Colon (tissue), 2 donors: ENCODE results near the gene ANO8.
"Not testable (repeated sequence)": the region's sequence is repeated elsewhere in the genome, so short reads cannot be mapped to it uniquely, and the experiment has no call there.

ENCODE experiments used
- FAIRE-seq: peaks from 2 replicates; lab custom pipeline; 2012; peaks lifted over from hg19 to GRCh38; lab: Jason Lieb, UNC
- donor health status: control.
- donor health status: control.

The ANO8 gene

DNA sequence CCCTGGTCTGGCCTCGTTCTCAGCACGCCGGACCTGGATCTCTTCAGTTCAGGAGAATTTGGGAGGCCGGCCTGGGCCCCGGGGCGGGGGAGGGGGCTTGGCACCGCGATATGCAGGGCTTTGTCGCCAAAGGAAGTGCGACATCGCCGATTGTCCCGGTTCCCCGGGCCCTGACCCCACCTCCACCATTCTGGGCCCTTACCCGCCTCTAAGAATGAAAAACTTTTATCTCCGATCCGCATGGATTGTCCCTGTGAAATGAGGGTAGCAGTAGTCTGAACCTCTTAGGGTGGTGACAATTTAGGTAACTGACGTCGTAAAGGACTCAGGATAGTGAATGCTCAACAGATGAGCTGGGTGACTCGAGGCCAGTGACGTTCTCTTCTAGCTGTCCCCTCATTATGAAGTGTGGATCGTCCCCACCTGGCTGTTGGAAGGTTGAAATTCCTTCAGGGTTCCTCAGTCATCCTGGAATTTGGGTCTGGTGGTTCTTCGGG is 24.6 kb downstream of the ANO8 start:
- FAIRE-seq, result no peak

DNA sequence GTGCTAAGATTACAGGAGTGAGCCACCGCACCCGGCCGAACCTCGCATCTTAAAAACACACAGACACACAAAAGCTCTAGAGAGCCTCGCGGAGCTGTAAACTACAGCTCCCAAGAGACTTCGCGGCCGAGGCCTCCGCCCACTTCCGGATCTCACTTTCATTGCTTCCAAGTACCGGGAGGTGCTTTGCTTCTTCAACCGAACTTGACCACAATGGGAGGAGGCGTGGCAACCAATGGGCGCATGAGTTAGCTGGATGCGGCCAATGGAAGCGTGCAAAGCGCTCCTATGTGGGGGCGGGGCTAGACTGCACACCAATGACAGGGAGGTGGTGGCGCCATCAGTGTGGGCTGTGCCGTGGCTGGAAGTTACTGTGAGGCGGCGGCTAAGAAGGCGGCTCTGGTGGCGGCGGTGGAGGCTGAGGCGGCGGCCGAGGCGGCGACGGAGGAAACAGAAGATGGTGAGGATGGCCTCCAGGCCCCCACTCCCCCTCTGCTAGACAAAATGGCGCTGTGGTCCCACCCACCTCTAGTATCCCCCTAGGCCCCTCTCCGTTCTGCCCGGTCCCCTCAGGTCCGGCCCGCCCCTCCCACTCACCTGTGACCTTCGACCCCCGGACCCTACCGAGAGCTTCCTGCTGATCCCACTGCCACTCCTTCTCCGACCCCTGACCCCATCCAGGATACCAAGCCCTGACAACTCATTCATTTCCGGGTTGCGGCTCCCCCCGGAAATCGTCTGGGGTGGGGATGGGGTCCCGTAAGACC is 25.3 kb downstream of the ANO8 start, which contains the start of gene DDA1:
Gene DDA1, plus strand, starts transcription at position 366 of the 767 bp plus-strand sequence. Its CDS starts 92 bp downstream, at position 458.
- peak; percentile 98 for FAIRE-seq

DNA sequence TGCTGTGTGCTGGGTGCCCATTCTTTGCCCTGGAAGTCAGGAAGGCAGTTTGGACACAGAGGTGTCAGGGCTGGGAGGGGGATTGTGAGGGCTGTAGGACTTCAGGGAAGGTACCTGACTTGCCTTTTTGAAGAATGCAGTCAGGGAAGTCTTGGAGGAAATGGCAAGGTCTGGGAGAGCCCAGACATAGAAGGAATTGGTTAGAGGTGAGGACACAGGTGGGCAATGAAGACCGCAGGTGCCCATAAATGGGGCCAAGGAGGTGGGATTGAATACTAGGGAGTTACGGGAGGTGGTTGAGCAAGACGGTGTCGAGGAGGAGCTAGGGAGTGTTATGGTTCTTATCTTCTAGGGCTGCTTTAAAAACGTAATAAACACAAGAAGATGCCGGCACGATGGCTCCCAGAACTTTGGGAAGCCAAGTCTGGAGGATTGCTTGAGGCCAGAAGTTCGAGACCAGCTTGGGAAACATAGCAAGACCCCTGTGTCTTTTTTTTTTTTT is 26.7 kb downstream of the ANO8 start:
- FAIRE-seq, result no peak

DNA sequence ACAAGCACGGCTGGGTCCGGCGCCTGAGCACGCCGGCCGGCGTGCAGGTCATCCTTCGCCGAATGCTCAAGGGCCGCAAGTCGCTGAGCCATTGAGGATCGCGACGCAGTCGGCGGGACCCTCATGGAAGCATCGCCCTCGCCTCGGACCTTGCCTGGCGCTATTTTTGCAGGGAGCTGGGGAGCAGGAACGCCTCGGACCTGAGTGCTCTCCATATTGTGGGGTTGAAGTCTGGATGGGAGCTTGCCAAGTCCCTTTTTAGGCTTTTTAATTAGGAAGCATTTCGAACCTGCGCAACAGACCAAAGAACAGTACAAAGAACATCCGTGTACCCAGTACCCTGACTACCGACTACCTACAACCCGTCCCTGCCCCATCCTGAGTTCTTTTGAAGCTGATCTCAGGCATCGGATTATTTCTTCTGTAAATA is 28.4 kb downstream of the ANO8 start:
- no peak for FAIRE-seq

DNA sequence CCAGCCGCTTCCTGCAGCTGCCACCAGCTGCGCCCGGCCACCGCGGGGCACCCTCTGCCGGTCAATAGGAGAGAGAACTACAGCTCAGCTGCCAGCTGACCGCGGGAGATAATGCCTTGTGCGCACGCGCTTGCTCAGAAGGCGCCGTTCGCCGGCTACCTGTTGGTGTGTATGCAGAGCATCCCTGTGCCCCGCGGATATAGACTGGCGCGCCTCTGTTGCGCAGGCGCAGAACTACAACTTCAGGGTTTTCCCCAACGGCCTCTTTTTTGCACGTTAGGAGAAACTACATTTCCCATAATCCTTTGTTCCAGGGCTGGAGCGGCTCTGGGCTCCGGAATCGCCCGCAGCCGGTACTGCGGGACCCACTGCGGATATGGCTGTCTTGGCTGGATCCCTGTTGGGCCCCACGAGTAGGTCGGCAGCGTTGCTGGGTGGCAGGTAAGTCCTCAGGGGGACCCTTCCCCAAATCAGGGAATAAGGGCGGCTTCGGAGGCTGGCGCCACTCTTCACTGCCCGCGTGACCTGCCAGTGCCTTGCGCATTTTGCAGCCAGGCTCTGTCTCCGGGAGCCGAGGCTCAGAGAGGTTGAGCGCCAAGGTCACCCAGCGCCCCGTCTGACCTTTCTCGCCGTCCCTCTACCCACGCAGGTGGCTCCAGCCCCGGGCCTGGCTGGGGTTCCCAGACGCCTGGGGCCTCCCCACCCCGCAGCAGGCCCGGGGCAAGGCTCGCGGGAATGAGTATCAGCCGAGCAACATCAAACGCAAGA is 29.0 kb downstream of the ANO8 start, which contains the start of gene MRPL34:
Gene MRPL34, plus strand, starts transcription at position 356 of the 768 bp plus-strand sequence. Its CDS starts 21 bp downstream, at position 377.
- FAIRE-seq, result peak; percentile 33

DNA sequence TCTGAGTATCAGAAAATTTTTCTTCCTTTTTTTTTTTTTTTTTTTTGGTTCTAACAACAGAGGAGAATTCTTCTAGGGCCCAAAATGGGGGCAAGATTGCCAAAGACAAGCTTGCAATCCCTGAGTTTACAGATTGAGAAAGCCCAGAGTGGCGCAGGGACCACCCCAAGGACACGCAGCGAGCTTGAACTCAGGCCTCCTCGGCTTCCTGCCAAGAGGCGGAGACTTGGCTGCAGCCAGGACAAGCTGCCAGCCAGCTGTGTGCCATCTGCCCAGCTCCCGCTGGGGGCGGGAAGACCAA is 29.5 kb downstream of the ANO8 start:
- FAIRE-seq, result no peak

DNA sequence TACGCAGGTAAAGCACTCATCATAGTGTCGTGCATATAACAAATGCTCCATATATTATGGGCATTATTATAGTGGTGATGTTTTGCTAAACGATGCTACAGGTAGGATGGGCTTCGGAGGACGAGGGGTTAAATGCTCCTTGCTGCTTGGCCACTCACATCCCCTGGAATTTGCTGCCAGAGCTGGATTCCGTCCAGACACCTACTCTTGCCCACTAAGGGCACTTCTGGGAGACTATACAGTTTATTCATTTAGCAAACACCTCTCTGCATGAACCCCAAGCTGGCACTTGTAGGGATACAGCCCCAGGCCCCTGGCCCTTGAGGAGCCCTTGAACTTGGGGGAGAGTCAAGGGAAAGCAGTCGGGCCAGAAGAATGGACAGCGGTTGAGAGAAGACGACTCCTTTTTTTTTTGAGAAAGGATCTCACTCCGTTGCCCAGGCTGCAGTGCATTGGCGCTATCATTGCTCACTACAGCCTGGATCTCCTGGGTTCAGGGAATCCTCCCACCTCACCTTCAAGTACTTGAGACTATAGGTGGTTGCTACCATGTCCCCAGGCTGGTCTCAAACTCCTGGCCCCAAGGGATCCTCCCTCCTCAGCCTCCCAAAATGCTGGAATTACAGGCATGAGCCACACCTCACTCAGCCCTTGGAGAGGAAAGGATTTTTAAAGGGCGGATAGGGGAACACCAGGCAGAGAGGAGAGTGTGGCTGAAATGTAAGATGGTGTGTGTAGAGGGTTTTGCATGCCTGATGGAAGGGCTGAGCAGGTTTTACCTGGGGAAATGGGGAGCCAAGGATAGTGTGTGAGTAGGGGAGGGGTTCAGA is 30.1 kb downstream of the ANO8 start:
- no peak for FAIRE-seq

DNA sequence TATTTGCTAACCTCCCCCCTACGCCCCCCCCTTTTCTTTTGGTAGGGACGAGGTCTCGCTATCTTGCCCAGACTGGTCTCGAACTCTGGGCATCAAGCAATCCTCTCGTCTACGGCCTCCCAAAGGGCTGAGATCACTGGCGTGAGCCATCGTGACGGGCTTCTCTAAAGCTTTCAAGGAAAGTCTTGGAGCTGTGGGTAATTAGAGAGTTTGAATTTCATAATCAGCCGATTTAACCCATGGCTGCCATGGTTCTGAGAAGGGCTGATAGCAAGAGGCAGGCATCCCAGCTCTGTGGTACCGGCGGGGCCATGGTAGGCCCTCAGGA is 30.8 kb downstream of the ANO8 start:
- no peak for FAIRE-seq

DNA sequence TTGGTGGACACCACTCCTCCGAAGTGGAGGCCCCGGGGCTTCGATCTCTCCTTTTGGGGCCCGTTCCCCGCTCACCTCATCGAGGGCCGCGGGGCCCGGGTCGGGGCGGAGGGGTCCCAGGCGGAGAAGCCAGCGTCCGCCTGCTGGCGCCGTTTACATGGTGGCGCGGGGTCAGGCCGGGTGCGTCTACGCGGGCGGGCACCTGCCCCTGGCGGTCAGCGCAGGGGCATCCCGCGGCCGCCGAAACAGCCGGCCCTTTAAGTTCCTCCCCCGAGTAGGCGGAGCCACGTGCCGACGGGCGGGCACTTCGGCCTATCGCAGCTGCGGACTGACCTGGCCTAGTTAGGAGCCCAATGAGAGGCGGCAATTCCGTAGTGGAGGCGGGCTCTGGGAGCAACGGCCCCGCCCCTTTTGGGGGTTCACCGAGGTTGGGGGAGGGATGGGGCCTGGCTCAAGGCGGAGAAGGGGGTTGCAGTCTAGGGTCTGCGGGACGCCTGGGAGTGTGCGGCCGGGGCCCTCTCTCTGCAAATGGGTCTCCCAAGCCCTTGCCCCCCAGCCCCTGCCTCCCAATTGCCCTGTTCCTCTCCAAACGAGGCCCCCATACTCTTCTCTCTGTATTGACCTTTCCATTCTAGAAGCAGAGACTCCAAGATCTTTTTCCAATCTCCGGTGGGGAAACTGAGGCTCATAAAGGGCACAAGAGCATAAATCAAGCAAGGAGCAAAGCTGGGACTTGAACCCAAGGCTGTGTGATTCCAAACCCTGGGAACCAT is 31.3 kb downstream of the ANO8 start, which contains the start of gene ABHD8:
Gene ABHD8, minus strand, starts transcription at position 259 of the 773 bp plus-strand sequence. CDS start 1,809 bp downstream, outside the sequence.
- no peak for FAIRE-seq

DNA sequence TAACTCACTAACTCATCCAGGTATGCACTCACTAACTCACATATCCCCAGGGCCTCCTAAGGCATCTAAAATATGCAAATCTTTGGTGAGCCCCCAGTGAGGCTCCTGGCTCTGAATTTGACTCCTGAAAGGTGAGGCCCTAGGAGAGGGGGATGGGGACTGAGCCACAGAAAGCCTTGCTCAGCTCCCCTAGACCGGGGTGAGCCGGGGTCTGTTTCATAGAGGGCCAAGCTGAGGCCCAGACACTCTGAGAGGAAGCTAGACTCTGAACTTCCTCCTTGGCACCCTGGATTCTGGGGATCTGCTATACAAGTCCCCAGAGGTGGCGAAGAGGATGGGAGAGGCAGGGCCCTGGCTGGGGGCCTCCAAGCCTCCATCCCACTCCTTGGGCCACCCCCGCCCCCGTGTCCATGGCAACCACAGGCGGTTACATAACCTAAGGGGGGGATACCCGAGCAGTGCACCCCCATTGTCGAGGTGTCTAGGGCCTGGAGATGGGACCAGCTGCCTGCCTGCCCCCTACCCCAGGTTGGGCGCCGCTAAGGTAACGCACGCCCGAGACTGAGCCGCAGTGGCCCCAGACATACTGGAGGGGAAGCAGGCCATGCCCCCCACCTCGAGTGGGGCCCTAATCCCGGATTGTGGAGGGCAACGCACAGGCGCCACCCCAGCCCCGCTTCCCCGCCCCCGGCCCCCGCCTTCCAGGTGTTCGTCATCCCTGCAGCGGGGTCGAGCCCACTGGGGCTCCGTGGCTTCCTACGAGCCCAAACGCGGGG is 32.1 kb downstream of the ANO8 start:
- no peak for FAIRE-seq

DNA sequence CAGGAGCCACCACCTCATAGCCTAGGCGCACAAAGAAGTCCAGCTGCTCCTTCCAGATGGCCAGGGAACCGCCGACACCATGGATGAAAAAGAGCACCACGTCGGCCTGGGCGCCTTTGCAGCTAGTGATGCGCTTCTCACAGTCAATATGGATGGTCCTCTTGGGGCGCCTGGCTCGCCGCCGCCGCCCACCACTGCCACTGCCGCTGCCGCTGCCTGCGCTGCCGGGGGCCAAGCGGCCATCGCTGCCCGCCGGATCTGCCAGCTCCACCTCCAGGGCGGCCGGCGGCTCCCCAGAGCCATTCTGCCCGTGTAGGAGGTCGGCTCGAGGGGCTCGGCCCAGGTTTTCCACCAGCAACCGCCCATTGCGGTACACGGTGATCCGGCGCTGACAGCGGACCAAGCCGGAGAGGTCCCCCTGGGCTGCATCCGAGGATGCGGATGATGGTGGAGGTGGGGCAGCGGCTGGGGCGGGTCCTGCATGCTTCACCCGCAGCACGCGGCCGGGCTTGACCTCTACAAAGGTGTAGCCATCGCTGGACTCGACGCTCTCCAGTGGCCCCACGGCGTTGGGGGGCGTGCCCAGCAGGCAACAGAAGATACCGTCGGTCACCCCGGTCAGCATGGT is 33.5 kb downstream of the ANO8 start:
- no peak for FAIRE-seq

DNA sequence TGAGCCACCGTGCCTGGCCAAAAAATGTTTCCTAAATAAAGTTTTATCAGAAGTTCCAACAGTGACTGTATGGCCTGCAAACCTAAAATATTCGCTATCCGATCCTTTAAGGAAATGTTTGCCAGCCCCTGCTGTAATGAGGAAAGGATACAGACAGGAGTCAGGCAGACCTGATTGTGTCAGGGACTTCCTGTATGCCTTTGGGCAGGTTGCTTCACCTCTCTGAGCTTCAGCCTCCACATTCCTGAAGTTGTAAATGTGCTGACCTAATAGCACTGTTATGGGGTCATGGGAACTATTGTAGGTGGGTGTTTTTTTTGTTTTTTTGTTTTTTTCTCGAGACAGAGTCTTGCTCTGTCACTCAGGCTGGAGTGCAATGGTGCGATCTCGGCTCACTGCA is 37.7 kb downstream of the ANO8 start:
- no peak for FAIRE-seq

DNA sequence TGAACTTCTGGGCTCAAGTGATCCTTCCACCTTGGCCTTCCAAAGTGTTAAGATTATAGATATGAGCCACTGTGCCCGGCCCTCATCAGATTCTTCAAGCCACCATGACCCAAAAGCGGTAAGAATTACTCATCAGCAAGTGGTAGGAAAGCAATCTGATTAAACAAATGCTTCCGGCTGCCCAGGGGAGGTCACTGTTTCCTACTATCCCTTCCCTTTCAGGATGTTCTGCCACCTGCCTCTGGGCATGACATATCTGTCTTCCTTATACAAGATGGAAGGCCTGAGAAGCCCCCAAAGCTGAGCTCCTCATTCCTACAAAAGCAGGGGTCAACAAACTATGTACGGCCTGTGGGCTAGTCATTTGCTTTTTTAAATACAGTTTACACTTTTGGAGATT is 38.4 kb downstream of the ANO8 start:
- FAIRE-seq, result no peak

DNA sequence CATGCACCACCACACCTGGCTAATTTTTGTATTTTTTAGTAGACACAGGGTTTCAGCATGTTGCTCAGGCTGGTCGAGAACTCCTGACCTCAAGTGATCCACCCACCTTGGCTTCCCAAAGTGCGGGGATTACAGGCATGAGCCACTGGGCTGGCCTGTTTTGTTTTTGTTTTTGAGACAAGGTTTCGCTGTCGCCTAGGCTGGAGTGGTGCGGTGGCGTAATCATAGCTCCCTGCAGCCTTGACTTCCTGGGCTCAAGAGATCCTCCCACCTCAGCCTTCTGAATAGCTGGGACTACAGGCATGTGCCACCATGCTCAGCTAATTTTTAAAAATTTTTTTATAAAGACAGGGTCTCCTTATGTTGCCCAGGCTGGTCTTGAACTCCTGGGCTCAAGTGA is 39.1 kb downstream of the ANO8 start:
- not testable (repeated sequence) for FAIRE-seq

DNA sequence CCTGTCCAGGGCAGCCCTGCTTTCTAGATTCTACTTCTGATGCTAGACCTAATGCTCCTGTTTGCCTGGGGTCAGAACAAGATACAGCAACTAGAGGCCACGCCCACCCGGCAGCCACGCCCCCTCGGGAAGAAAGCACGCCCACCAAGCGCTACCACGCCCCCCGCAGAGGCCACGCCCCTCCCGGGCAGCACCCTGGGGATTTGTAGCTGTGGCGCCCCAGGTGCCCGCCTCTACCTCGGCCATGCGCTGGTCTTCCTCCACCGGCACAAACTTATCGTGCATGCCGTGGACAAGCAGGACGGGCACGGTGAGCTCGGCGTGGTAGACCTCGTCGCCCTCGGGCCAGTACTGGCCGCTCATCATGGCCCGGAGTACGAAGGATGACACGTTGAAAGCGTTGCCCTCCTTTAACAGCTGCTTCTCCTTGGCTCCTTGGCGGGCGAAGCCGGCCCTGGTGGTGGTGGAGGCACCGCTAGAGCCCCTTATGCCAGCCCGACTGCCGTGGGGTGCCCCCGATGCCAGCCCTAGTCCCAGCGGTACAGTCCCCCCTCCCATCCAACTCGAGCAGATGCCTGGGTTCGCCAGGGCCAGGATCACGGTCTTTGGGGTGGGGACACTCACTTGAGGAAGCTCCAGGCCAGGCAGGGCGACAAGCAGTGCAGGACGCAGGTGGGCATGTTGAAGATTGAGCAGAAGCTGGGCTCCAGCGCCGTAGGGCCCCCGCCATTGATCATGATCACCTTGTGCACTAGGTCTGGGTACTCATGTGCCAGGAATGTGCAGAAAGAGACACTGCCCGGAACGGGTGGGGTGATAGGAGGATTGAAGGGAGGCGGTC is 40.4 kb downstream of the ANO8 start:
- no peak for FAIRE-seq

DNA sequence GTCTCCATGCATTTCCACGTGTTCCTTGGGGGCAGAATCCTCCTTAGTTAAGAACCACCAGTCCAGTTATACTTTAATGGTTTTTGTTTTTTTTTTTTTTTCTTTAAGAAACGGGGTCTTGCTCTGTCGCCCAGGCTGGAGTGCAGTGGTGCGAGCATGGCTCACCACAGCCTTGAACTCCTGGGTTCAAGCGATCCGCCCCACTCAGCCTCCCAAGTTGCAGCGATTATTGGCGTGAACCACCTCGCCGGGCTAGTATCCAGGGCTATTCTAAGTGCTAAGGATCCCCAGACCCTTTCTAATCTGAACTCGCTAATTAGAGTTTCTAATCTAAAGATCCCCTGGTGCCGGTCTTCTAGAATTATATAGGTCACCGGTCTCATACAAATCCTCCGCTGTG is 41.0 kb downstream of the ANO8 start:
- FAIRE-seq, result no peak

DNA sequence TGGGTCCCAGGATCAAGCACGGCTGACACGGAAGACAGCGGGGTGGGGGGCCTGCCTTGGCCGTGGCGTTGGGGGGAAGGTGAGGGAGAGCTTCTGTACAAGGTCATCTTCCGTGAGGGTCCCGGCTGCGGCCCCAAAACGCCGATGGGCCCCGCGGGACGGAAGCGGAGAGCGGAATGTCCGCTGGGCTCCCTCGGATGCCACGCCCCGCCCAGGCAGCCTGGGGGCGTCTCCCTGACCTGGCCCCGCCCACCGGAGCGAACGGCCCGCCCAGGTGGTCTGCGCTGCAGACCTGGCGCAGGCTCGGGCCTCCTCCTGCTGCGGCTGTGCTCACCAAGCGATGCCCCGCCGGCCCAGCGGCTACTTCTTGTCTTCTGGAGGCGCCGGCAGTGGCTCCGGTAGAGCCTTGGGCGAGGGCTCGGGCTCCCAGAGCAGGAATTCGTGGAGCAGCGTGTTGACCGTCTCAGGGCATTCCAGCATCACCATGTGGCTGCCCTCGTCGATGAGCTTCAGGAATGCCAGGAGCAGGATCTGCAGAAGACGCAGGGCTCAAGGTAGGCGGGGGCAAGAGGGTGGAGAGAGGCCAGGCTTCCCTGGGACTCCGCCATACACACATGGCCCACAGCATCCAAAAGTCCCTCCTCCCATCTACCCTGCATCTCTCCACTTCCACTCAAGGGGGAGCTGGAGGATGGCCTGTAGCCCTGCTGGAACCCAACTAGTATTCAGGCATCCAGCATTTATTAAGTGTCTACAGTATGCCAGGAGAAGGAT is 42.2 kb downstream of the ANO8 start:
- FAIRE-seq, result no peak

DNA sequence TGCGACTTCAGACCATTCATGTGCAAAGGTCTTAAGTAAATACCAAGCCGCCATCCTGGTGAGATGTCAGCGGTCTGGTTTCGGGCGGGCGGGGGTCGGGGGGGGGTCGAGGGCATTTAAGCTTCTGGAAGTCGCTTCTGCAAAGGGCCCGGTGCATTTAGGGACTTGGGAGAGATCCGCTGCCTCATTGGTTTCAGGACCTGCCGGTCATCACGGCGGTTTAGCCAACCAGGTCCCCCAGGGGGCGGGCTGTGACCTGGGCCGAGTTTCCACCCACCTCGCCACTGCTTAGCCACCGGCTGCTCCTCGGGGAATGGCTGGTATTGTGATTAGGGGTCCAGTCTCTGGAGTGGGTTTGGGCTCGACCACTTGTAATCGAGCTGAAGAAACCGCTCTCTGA is 45.2 kb downstream of the ANO8 start:
- no peak for FAIRE-seq
